H1 (cell line): Measurements from ENCODE around the gene AKR7A3. TPM values are rescaled to one million over a fixed set of nuclear protein-coding genes. Genes with fewer than 3 reads are reported as not detected.

Experiments
- CTCF ChIA-PET: fragments of 300-600 bp; sonication (Branson Sonifier 250); formaldehyde crosslinking; loops from one replicate; lab custom pipeline; 2021; ENCODE audit not compliant: partially characterized antibody; lab: Charles Lee
- POLR2A ChIA-PET: fragments of 300-600 bp; sonication (Branson Sonifier 250); formaldehyde crosslinking; loops from one replicate; lab custom pipeline; 2021; ENCODE audit warnings: inconsistent platforms; ENCODE audit not compliant: partially characterized antibody; lab: Charles Lee
- DNase-seq, 2 experiments: peaks; one replicate each; pipeline versions ENCODE4 v3.0.0 to v3.0.0-alpha.2; 2010 to 2022; ENCODE audit warnings: low spot score in 2 of 2, low read depth in 1 of 2, mixed read lengths in 1 of 2
- FAIRE-seq: peaks from 2 replicates; lab custom pipeline; 2011; peaks lifted over from hg19 to GRCh38; lab: Jason Lieb, UNC
- H2AFZ ChIP-seq: 2 replicates; pipeline ENCODE4 v1.8.1; 2012; ENCODE audit warnings: low read length, inconsistent platforms
- H2AK5ac ChIP-seq: 2 replicates; pipeline ENCODE4 v1.6.1; 2013; ENCODE audit warnings: low read depth, low read length
- H2BK120ac ChIP-seq: replicated peaks from 2 replicates; pipeline ENCODE3; 2013; ENCODE audit warnings: low read depth, low read length, inconsistent platforms
- H2BK12ac ChIP-seq: 2 replicates; pipeline ENCODE4 v1.6.1; 2013; ENCODE audit warnings: low read depth, low read length
- H2BK15ac ChIP-seq: 2 replicates; pipeline ENCODE4 v1.6.1; 2013; ENCODE audit warnings: low read length
- H2BK20ac ChIP-seq: 2 replicates; pipeline ENCODE4 v1.6.1; 2013; ENCODE audit warnings: low read length
- H2BK5ac ChIP-seq: 2 replicates; pipeline ENCODE4 v1.6.1; 2013; ENCODE audit warnings: low read depth, low read length
- H3K14ac ChIP-seq: 2 replicates; pipeline ENCODE4 v1.6.1; 2013; ENCODE audit warnings: inconsistent platforms; ENCODE audit not compliant: insufficient read length
- H3K18ac ChIP-seq: 2 replicates; pipeline ENCODE4 v1.6.1; 2013; ENCODE audit warnings: low read length; ENCODE audit errors: extremely low read depth
- H3K23ac ChIP-seq: 2 replicates; pipeline ENCODE4 v1.6.1; 2013; ENCODE audit warnings: inconsistent platforms; ENCODE audit not compliant: insufficient read length
- H3K23me2 ChIP-seq: 2 replicates; pipeline ENCODE4 v1.6.1; 2013; ENCODE audit warnings: low read depth, low read length
- H3K27ac ChIP-seq: 2 replicates; pipeline ENCODE4 v1.6.1; 2011; ENCODE audit warnings: low read depth, low read length, inconsistent platforms
- H3K27me3 ChIP-seq, 4 experiments: replicated peaks in 1 of 4; 1 replicate in 1 of 4; 2 replicates in 3 of 4; pipeline versions ENCODE4 v1.6.1 to v1.8.1; 2011 to 2013; ENCODE audit warnings: low read length in 3 of 4, mild to moderate bottlenecking in 3 of 4, inconsistent platforms in 2 of 4, mixed read lengths in 2 of 4, moderate library complexity in 1 of 4; ENCODE audit not compliant: control insufficient read depth in 3 of 4, insufficient read depth in 3 of 4; ENCODE audit errors: extremely low read depth in 1 of 4
- H3K36me3 ChIP-seq, 4 experiments: 2 replicates each; pipeline versions ENCODE4 v1.6.1 to v1.8.1; 2011 to 2013; ENCODE audit warnings: mild to moderate bottlenecking in 4 of 4, low read length in 3 of 4, moderate library complexity in 2 of 4, control low read depth in 1 of 4, inconsistent platforms in 1 of 4; ENCODE audit not compliant: insufficient read depth in 4 of 4, control insufficient read depth in 2 of 4
- H3K4ac ChIP-seq: replicated peaks from 2 replicates; pipeline ENCODE3; 2013; ENCODE audit warnings: low read length, low read depth, mixed read lengths, inconsistent platforms; ENCODE audit not compliant: insufficient read length
- H3K4me1 ChIP-seq, 4 experiments: replicated peaks in 1 of 4; 1 replicate in 1 of 4; 2 replicates in 3 of 4; pipeline versions ENCODE4 v1.6.1 to v1.8.1; 2011 to 2013; ENCODE audit warnings: low read length in 3 of 4, inconsistent platforms in 2 of 4, mixed read lengths in 1 of 4; ENCODE audit not compliant: insufficient read depth in 4 of 4, control insufficient read depth in 3 of 4
- H3K4me2 ChIP-seq, 2 experiments: 2 replicates each; pipeline versions ENCODE4 v1.6.1 to v1.8.1; 2011 to 2013; ENCODE audit warnings: low read depth in 2 of 2, low read length in 2 of 2, control low read depth in 1 of 2, inconsistent platforms in 1 of 2, mild to moderate bottlenecking in 1 of 2; ENCODE audit not compliant: insufficient read depth in 1 of 2
- H3K4me3 ChIP-seq, 4 experiments: fragments of 200-600, 300-600 bp in 1 of 4; sonication (generic), shearing (Covaris generic), sonication (Bioruptor Twin) in 1 of 4; 2 replicates each; pipeline versions ENCODE4 v1.5.1 to v1.8.1; 2011 to 2016; ENCODE audit warnings: low read length in 4 of 4, low read depth in 3 of 4, control low read depth in 2 of 4, inconsistent platforms in 2 of 4, mild to moderate bottlenecking in 2 of 4, mixed read lengths in 1 of 4, moderate library complexity in 1 of 4; ENCODE audit not compliant: insufficient read depth in 2 of 4; ENCODE audit errors: extremely low read depth in 1 of 4
- H3K56ac ChIP-seq: replicated peaks from 2 replicates; pipeline ENCODE3; 2013; ENCODE audit warnings: low read depth, mild to moderate bottlenecking, mixed read lengths, low read length, inconsistent platforms; ENCODE audit not compliant: insufficient read length
- H3K79me1 ChIP-seq: 2 replicates; pipeline ENCODE4 v1.6.1; 2013; ENCODE audit warnings: low read depth, low read length, control low read depth
- H3K79me2 ChIP-seq, 2 experiments: 2 replicates each; pipeline versions ENCODE4 v1.6.1 to v1.8.1; 2012 to 2013; ENCODE audit warnings: low read length in 2 of 2, mild to moderate bottlenecking in 2 of 2, inconsistent platforms in 1 of 2; ENCODE audit not compliant: insufficient read depth in 2 of 2, control insufficient read depth in 1 of 2
- H3K9ac ChIP-seq, 4 experiments: replicated peaks in 1 of 4; 1 replicate in 1 of 4; 2 replicates in 3 of 4; pipeline versions ENCODE4 v1.6.1 to v1.8.1; 2011 to 2013; ENCODE audit warnings: low read depth in 3 of 4, low read length in 3 of 4, control low read depth in 2 of 4, mild to moderate bottlenecking in 2 of 4, moderate library complexity in 2 of 4, inconsistent platforms in 1 of 4; ENCODE audit errors: extremely low read depth in 1 of 4
- H3K9me3 ChIP-seq, 2 experiments: 2 replicates each; pipeline versions ENCODE4 v1.6.1 to v1.8.1; 2012 to 2013; ENCODE audit warnings: mild to moderate bottlenecking in 2 of 2, moderate library complexity in 2 of 2, control low read depth in 1 of 2, inconsistent platforms in 1 of 2, low read depth in 1 of 2, low read length in 1 of 2, mixed read lengths in 1 of 2; ENCODE audit not compliant: insufficient read depth in 2 of 2
- H4K20me1 ChIP-seq, 2 experiments: replicated peaks in 1 of 2; 2 replicates each; pipeline versions ENCODE3 to v1.8.1; 2011 to 2013; ENCODE audit warnings: inconsistent platforms in 2 of 2, low read length in 2 of 2, mild to moderate bottlenecking in 1 of 2; ENCODE audit not compliant: insufficient read depth in 2 of 2, control insufficient read depth in 1 of 2
- H4K5ac ChIP-seq: 2 replicates; pipeline ENCODE4 v1.6.1; 2013; ENCODE audit warnings: low read length, low read depth, mixed read lengths, inconsistent platforms; ENCODE audit not compliant: insufficient read length
- H4K8ac ChIP-seq: 2 replicates; pipeline ENCODE4 v1.8.0; 2013; ENCODE audit warnings: mild to moderate bottlenecking, moderate library complexity, low read length, inconsistent platforms; ENCODE audit not compliant: insufficient read depth; ENCODE audit errors: extremely low read depth
- H4K91ac ChIP-seq: replicated peaks from 2 replicates; pipeline ENCODE3; 2013; ENCODE audit warnings: low read length, mixed read lengths, inconsistent platforms; ENCODE audit not compliant: insufficient read length
- ASH2L ChIP-seq: fragments of 200-600, 300-600 bp; sonication (generic); IDR thresholded peaks from one replicate; pipeline ENCODE4 v1.7.1; 2017; ENCODE audit warnings: low read length
- BACH1 ChIP-seq: IDR thresholded peaks from 2 replicates; pipeline ENCODE4 v1.6.1; 2012; ENCODE audit warnings: low read length, improper control_type of control experiment
- CBX8 ChIP-seq: fragments of 300-800, 300-1000 bp; sonication (generic); IDR thresholded peaks from 2 replicates; pipeline ENCODE4 v1.7.1; 2016; ENCODE audit warnings: low read depth, low read length, borderline replicate concordance
- HDAC6 ChIP-seq: IDR thresholded peaks from one replicate; pipeline ENCODE4 v1.7.1; 2012; ENCODE audit warnings: low read depth, mild to moderate bottlenecking, inconsistent platforms, low read length, moderate library complexity
- RFX5 ChIP-seq: IDR thresholded peaks from 2 replicates; pipeline ENCODE4 v1.6.1; 2011; ENCODE audit warnings: low read depth, low read length, improper control_type of control experiment, borderline replicate concordance
- SIX5 ChIP-seq: IDR thresholded peaks from 2 replicates; pipeline ENCODE4 v1.6.1; 2011; ENCODE audit warnings: mild to moderate bottlenecking, low read depth, low read length
- WGBS, 2 experiments: shearing (Covaris generic) in 1 of 2; methylation state at CpG; one replicate each; pipeline versions ENCODE4 v1.1.6 to v1.1.7; 2013 to 2015; ENCODE audit warnings: low lambda C conversion rate in 2 of 2, mixed read lengths in 2 of 2, inconsistent platforms in 1 of 2, low coverage in 1 of 2, missing lambda C conversion rate in 1 of 2; ENCODE audit not compliant: insufficient replicate concordance in 2 of 2, insufficient coverage in 1 of 2, insufficient read length in 1 of 2; ENCODE audit errors: extremely low coverage in 1 of 2, missing lambda C conversion rate in 1 of 2; 5-methylcytosine and 5-hydroxymethylcytosine counted together
- polyA plus RNA-seq, 7 experiments: library from polyadenylated mRNA; depleted of rRNA in 3 of 7; stranded (reverse) in 5 of 7; unstranded in 2 of 7; fragments of >200 nt in 5 of 7; fragments of 200-250 nt in 2 of 7; gene quantifications; 1 replicate in 5 of 7; 2 replicates in 1 of 7; 4 replicates in 1 of 7; pipeline versions ENCODE4 v1.2.1 to v1.2.3, GENCODE V29; 2011 to 2013; ENCODE audit warnings: missing spikeins in 2 of 7, mixed read lengths in 2 of 7
- total RNA-seq: library from RNA; stranded (reverse); fragmentation: NEBNext Ultra II Directional; extraction: Animal tissue kit (Norgen Biotek cat#: 25700); gene quantifications from 2 replicates; pipeline ENCODE4 v1.2.1, GENCODE V29; 2021

AKR7A3 gene
- total and polyA plus RNA-seq, 2 of the 8 experiments (the other 6 are each of a cell fraction or from before 2014, with no cell fraction given), result 0.62 to 0.65 TPM

DNA sequence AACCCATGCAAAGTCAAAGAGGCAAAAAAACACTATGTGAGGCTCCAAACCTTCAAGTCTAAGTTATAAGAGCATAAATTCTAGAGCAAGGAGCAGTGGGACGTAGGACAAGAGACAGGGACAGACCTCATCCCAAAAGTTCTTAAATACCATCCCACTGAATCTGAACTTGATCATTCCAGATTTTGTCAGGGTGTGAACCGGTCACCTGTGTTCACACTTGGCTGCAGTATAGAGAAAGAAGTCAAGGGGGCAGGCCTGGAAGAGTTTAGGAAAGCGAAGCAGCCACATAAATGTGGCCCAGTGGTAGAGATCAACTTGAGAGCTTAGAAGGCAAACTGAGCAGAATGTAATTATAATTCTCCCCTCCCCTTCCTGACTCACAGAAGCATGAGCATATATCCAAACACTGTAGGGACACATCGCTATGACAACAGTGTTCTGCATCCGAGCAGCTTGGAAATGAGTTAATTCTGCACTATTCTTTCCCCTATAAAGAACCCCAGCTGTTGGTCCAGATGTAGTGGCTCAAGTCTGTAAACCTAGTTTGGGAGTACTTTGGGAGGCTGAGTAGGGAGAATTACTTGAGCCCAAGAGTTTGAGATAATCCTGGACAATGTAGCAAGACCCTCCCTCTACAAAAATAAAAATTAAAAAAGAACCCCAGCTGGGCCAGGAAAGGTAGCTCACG, 20.7 kb upstream of the AKR7A3 start:
- peaks cover 0 to 4% (median 1%) of the 10 kb centered on the region in 4 experiments; a peak in 1 of 7 replicates for H3K27me3 ChIP-seq
- H3K56ac ChIP-seq, result no peak overlapping the region
- no peak overlapping the region for H2BK15ac ChIP-seq
- peaks cover 5 to 22% (median 14%) of the 10 kb centered on the region in 4 experiments; a peak in 7 of 8 replicates for H3K36me3 ChIP-seq
- ChIA-PET CTCF (interaction anchor here (0.7 to 1.5 kb wide), 5 partner anchors 32 to 352 kb away, joined by 3 to 6 read pairs (median 3); no protein-coding TSS in a partner anchor), POLR2A (interaction anchor here (2.0 to 16.9 kb wide), 2 partner anchors 21 kb away, joined by 4 to 143 read pairs; partner anchors contain the start of gene AKR7A3)
- H3K4me3 ChIP-seq, result no peak overlapping the region
- H2BK5ac ChIP-seq, result no peak overlapping the region
- no peak overlapping the region for H2BK20ac ChIP-seq
- H2BK120ac ChIP-seq, result no peak overlapping the region
- H4K5ac ChIP-seq, result no peak overlapping the region
- H4K8ac ChIP-seq, result no peak overlapping the region
- H3K79me1 ChIP-seq, result peaks cover 2% of the 10 kb centered on the region; the same call in 1 of the 2 replicates
- H2BK12ac ChIP-seq, result no peak overlapping the region
- FAIRE-seq (no peak), DNase-seq (no peak)
- H3K14ac ChIP-seq, result no peak overlapping the region
- H3K9ac ChIP-seq, result no peak overlapping the region
- H2AK5ac ChIP-seq, result no peak overlapping the region
- no peak overlapping the region for H3K27ac ChIP-seq
- peaks cover 0 to 2% of the 10 kb centered on the region in 2 experiments; a peak in 1 of 4 replicates for H3K79me2 ChIP-seq
- WGBS, 2 experiments, result 92% methylated on average over 6 of the region's 6 CpGs; no CpG with 5 or more reads in 1 of the 2 experiments
- H3K4me2 ChIP-seq, result no peak overlapping the region
- peaks cover 10% of the 10 kb centered on the region; the same call in 1 of the 2 replicates for H3K23me2 ChIP-seq
- TF ChIP-seq SIX5 (no peak), RFX5 (no peak), ASH2L (no peak), HDAC6 (no peak), CBX8 (no peak), BACH1 (no peak)
- H4K20me1 ChIP-seq, result peaks cover 6 to 9% of the 10 kb centered on the region in 2 experiments
- H3K9me3 ChIP-seq, result no peaks in the 10 kb centered on the region
- H4K91ac ChIP-seq, result no peak overlapping the region
- H2AFZ ChIP-seq, result no peak overlapping the region
- peaks cover 0 to 14% (median 7%) of the 10 kb centered on the region in 4 experiments; a peak in 6 of 7 replicates for H3K4me1 ChIP-seq
- no peak overlapping the region for H3K18ac ChIP-seq
- no peak overlapping the region for H3K23ac ChIP-seq
- no peak overlapping the region for H3K4ac ChIP-seq
